ENCODE results near the gene DGKD. TPM values are rescaled to one million over a fixed set of nuclear protein-coding genes. Genes with fewer than 3 reads are reported as not detected.
A peak's percentile ranks its signal among the peaks of the same experiment; 100 is the strongest.

Gene DGKD
- total and polyA plus RNA-seq, 7 donors: 59.4 to 365 (median 173) TPM

GRCh38 chr2:233419602-233420391 lies 65.5 kb downstream of the DGKD start:
- DNase-seq (no peak), ATAC-seq (peak in 3 of 4 donors; percentile 25 to 44 (median 32))
- peaks cover 67% of the 10 kb centered on the region for H3K4me1 ChIP-seq
- no peaks in the 10 kb centered on the region for H3K27me3 ChIP-seq (ENCODE audit: insufficient read depth in 3 of 3, low read length in 2 of 3)
- H3K4me3 ChIP-seq: peak overlapping the region; percentile 77
- WGBS, 3 donors: 21 to 23% (median 22%) methylated on average over 10 of the region's 10 CpGs
- intact Hi-C loops (cut with DNase I): no loop called here
- peaks cover 0 to 15% of the 10 kb centered on the region in 2 donors for H3K36me3 ChIP-seq (ENCODE audit: insufficient read depth in 1 of 2, low read depth in 1 of 2)
- H3K9me3 ChIP-seq: no peaks in the 10 kb centered on the region
- no peak for TF ChIP-seq CTCF (IDR thresholded peaks at IDR 0.05)
- peak overlapping the region; percentile 96 for H3K27ac ChIP-seq

- Histone ChIP-seq H3K36me3 (ENCODE audit: insufficient read depth in 1 of 2, low read depth in 1 of 2) (peaks cover 0 to 15% of the 10 kb centered on the region in 2 donors), H3K4me1 (peaks cover 67% of the 10 kb centered on the region), H3K27ac (peak overlapping the region; percentile 96), H3K27me3 (ENCODE audit: insufficient read depth in 3 of 3, low read length in 2 of 3) (no peaks in the 10 kb centered on the region), H3K9me3 (no peaks in the 10 kb centered on the region), H3K4me3 (peak overlapping the region; percentile 77)
- WGBS, 3 donors: 31 to 44% (median 34%) methylated on average over 14 of the region's 14 CpGs
- no peak for TF ChIP-seq CTCF (IDR thresholded peaks at IDR 0.05)
- no peak for DNase-seq
- intact Hi-C loops (cut with DNase I): no loop called here
- ATAC-seq: peak in 1 of 4 donors; percentile 9
Observed at GRCh38 chr2:233421091-233421816, 67.0 kb downstream of the DGKD start.

GRCh38 chr2:233422050-233422639 lies 67.9 kb downstream of the DGKD start:
- Histone ChIP-seq H3K4me1 (peaks cover 62% of the 10 kb centered on the region), H3K9me3 (no peaks in the 10 kb centered on the region), H3K4me3 (peak overlapping the region; percentile 77), H3K27me3 (ENCODE audit: insufficient read depth in 3 of 3, low read length in 2 of 3) (no peaks in the 10 kb centered on the region), H3K36me3 (ENCODE audit: insufficient read depth in 1 of 2, low read depth in 1 of 2) (peaks cover 0 to 15% of the 10 kb centered on the region in 2 donors), H3K27ac (peak overlapping the region; percentile 96)
- peak in 1 of 2 donors; percentile 91 for DNase-seq
- no peak for TF ChIP-seq CTCF (IDR thresholded peaks at IDR 0.05)
- 40 to 63% (median 45%) methylated on average over 13 of the region's 13 CpGs for WGBS, 3 donors
- intact Hi-C loops (cut with DNase I): no loop called here
- ATAC-seq: peak; percentile 45 to 65 (median 54)

GRCh38 chr2:233422649-233423551 lies 68.6 kb downstream of the DGKD start:
- no peak for DNase-seq
- peak overlapping the region; percentile 96 for H3K27ac ChIP-seq
- peaks cover 0 to 21% of the 10 kb centered on the region in 2 donors for H3K36me3 ChIP-seq (ENCODE audit: insufficient read depth in 1 of 2, low read depth in 1 of 2)
- WGBS, 3 donors: 64 to 81% (median 70%) methylated on average over 12 of the region's 12 CpGs
- H3K4me3 ChIP-seq: peak overlapping the region; percentile 77
- ATAC-seq: peak in 2 of 4 donors; percentile 26 to 44
- TF ChIP-seq CTCF (IDR thresholded peaks at IDR 0.05): no peak
- H3K9me3 ChIP-seq: no peaks in the 10 kb centered on the region
- H3K27me3 ChIP-seq (ENCODE audit: insufficient read depth in 3 of 3, low read length in 2 of 3): no peaks in the 10 kb centered on the region
- peaks cover 65% of the 10 kb centered on the region for H3K4me1 ChIP-seq
- intact Hi-C loops (cut with DNase I): no loop called here
